Measurements from ENCODE around the gene TOGARAM1. TPM values are rescaled to one million over a fixed set of nuclear protein-coding genes. Genes with fewer than 3 reads are reported as not detected.

The TOGARAM1 gene
- total RNA-seq, 4 donors from 2014 or later: 13.5 to 23.6 (median 17.9) TPM

DNA sequence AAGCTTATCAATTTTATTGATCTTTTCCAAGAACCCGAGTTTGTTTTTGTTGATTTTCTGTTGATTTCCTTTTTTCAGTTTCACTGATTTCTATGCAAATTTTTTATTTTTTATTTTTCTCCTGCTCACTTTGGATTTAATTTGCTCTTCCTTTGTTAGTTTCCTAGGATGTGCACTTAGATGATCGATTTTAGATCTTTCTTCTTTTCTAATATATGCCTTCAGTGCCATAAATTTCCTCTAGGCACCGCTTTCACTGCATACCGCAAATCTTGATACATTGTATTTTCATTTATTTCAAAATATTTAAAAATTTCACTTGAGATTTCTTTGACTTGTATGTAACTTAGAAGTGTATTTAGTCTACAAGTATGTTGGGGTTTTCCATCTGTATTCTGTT, 9.5 kb downstream of the TOGARAM1 start:
- Histone ChIP-seq H3K27me3 (no peaks in the 10 kb centered on the region), H3K9me3 (no peaks in the 10 kb centered on the region), H3K4me1 (peaks cover 3 to 29% (median 9%) of the 10 kb centered on the region in 4 donors), H3K36me3 (no peaks in the 10 kb centered on the region), H3K4me3 (no peak overlapping the region), H3K27ac (no peak overlapping the region)
- WGBS, 2 donors (ENCODE audit: low coverage in 1 of 2): 89% methylated on average over 4 of the region's 4 CpGs
- in situ Hi-C loops (cut with MboI; ENCODE audit: low pct_ligation_motif_present in 1 of 4, low pct_unique_long_range_greater_than_20kb in 1 of 4, low sequenced_read_pairs in 3 of 4): no loop called here
- DNase-seq: no peak
- intact Hi-C loops (cut with DNase I; ENCODE audit: low total_unique reads): no loop called here
- TF ChIP-seq POLR2A (IDR thresholded peaks at IDR 0.05): no peak
- no peak for TF ChIP-seq POLR2AphosphoS5 (IDR thresholded peaks at IDR 0.05)
- TF ChIP-seq EP300 (IDR thresholded peaks at IDR 0.05; ENCODE audit: low read depth): no peak
- TF ChIP-seq, protein P1, sequence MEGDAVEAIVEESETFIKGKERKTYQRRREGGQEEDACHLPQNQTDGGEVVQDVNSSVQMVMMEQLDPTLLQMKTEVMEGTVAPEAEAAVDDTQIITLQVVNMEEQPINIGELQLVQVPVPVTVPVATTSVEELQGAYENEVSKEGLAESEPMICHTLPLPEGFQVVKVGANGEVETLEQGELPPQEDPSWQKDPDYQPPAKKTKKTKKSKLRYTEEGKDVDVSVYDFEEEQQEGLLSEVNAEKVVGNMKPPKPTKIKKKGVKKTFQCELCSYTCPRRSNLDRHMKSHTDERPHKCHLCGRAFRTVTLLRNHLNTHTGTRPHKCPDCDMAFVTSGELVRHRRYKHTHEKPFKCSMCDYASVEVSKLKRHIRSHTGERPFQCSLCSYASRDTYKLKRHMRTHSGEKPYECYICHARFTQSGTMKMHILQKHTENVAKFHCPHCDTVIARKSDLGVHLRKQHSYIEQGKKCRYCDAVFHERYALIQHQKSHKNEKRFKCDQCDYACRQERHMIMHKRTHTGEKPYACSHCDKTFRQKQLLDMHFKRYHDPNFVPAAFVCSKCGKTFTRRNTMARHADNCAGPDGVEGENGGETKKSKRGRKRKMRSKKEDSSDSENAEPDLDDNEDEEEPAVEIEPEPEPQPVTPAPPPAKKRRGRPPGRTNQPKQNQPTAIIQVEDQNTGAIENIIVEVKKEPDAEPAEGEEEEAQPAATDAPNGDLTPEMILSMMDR (IDR thresholded peaks at IDR 0.05): no peak

DNA sequence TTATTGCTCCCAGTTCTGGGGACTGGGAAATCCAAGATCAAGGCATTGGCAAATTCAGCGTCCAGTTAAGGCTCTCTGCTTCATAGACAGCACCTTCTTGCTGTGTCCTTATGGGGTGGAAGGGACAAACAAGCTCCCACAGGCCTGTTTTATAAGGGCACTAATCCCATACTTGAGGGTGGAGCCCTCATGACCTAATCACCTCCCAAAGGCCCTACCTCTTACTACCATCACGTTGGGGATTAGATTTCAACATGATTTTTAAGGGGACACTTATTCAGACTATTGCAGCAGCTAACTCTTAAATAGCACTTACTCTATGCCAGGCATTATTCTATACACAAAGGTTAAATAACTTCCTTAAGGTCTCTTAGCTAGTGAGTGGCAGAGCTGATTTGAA, 17.3 kb downstream of the TOGARAM1 start:
- Histone ChIP-seq H3K27me3 (no peaks in the 10 kb centered on the region), H3K36me3 (no peaks in the 10 kb centered on the region), H3K4me1 (peaks cover 0 to 18% (median 6%) of the 10 kb centered on the region in 4 donors), H3K4me3 (no peak overlapping the region), H3K9me3 (no peaks in the 10 kb centered on the region), H3K27ac (no peak overlapping the region)
- no peak for DNase-seq
- whole genome bisulfite sequencing, 2 donors (ENCODE audit: low coverage in 1 of 2): 85% methylated on average over 2 of the region's 2 CpGs; no CpG with 5 or more reads in 1 of the 2 donors
- intact Hi-C loops (cut with DNase I; ENCODE audit: low total_unique reads) (no loop called here), in situ Hi-C loops (cut with MboI; ENCODE audit: low pct_ligation_motif_present in 1 of 4, low pct_unique_long_range_greater_than_20kb in 1 of 4, low sequenced_read_pairs in 3 of 4) (no loop called here)
- TF ChIP-seq EP300 (IDR thresholded peaks at IDR 0.05; ENCODE audit: low read depth) (no peak), POLR2AphosphoS5 (IDR thresholded peaks at IDR 0.05) (no peak), POLR2A (IDR thresholded peaks at IDR 0.05) (no peak)
- TF ChIP-seq, protein P1 (IDR thresholded peaks at IDR 0.05): no peak

DNA sequence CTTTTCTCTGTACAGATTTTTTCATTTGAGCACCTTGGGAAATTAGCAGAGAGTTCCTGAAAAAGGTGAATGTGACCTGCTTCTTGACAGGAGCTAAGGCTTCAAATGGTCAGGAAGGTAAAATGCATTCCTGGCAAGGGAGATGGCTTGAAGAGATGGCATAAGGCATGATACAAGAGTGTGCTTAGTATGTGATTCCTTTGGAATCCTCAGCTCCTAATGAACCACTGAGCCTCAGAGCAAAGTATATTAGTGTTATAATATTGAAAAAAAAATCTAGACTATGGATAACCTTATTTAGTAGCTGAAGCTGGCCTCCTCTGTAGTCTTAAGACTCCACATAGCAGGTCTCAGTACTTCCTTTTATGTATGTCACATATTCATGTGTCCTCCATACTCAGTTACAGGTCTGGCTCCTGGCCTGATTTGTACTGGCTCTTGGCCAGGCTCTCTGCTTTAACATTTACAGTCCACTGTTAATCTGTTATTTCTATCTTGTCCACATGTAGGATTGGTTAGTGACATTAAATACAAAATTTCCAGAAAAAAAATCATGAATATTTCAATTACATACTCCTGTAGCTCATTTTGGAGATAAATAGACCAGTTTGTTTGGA, 17.9 kb downstream of the TOGARAM1 start:
- H3K36me3 ChIP-seq: no peaks in the 10 kb centered on the region
- intact Hi-C loops (cut with DNase I; ENCODE audit: low total_unique reads) (no loop called here), in situ Hi-C loops (cut with MboI; ENCODE audit: low pct_ligation_motif_present in 1 of 4, low pct_unique_long_range_greater_than_20kb in 1 of 4, low sequenced_read_pairs in 3 of 4) (no loop called here)
- H3K9me3 ChIP-seq: no peaks in the 10 kb centered on the region
- no peak overlapping the region for H3K27ac ChIP-seq
- TF ChIP-seq POLR2A (IDR thresholded peaks at IDR 0.05) (no peak), EP300 (IDR thresholded peaks at IDR 0.05; ENCODE audit: low read depth) (no peak), POLR2AphosphoS5 (IDR thresholded peaks at IDR 0.05) (no peak)
- TF ChIP-seq, protein P1 (IDR thresholded peaks at IDR 0.05): no peak
- peaks cover 0 to 18% (median 6%) of the 10 kb centered on the region in 4 donors for H3K4me1 ChIP-seq
- H3K27me3 ChIP-seq: no peaks in the 10 kb centered on the region
- no peak for DNase-seq
- H3K4me3 ChIP-seq: no peak overlapping the region

DNA sequence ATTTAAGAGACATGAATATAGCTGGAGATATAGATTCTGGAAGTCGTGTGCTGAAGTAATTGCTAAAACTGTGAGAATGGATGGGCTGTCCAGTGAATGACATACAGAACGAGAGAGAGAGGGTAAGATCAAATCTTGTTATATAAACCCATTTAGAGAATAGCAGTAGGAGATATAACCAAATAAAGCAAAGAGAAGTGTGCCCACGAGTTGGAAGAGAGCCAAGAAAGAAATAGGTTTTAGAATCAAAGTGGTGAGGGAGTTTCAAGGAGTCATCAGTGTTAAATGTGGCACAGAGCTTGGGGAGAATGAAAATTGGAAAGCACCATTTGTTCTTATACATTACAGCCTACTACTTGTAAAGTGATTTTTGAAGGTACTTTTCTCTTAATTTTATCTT, 19.2 kb downstream of the TOGARAM1 start:
- 67 to 81% methylated on average over 3 of the region's 3 CpGs for WGBS, 2 donors (ENCODE audit: low coverage in 1 of 2)

More for the DNA sequence above, 19.2 kb downstream of the TOGARAM1 start:
- Histone ChIP-seq H3K36me3 (no peaks in the 10 kb centered on the region), H3K9me3 (no peaks in the 10 kb centered on the region), H3K4me3 (no peak overlapping the region), H3K27me3 (no peaks in the 10 kb centered on the region), H3K27ac (no peak overlapping the region), H3K4me1 (peaks cover 0 to 18% (median 6%) of the 10 kb centered on the region in 4 donors)
- DNase-seq: no peak
- intact Hi-C loops (cut with DNase I; ENCODE audit: low total_unique reads) (no loop called here), in situ Hi-C loops (cut with MboI; ENCODE audit: low pct_ligation_motif_present in 1 of 4, low pct_unique_long_range_greater_than_20kb in 1 of 4, low sequenced_read_pairs in 3 of 4) (no loop called here)
- TF ChIP-seq POLR2AphosphoS5 (IDR thresholded peaks at IDR 0.05) (no peak), POLR2A (IDR thresholded peaks at IDR 0.05) (no peak), EP300 (IDR thresholded peaks at IDR 0.05; ENCODE audit: low read depth) (no peak)
- TF ChIP-seq, protein P1 (IDR thresholded peaks at IDR 0.05): no peak
